ENCODE data around the gene GID4. TPM values are rescaled to one million over a fixed set of nuclear protein-coding genes. Genes with fewer than 3 reads are reported as not detected.
A peak's percentile ranks its signal among the peaks of the same experiment; 100 is the strongest.

GID4 gene
- total and polyA plus RNA-seq, 2 of the 13 experiments (the other 11 are each of a cell fraction or from before 2014, with no cell fraction given), result 4.3 to 6.1 TPM

GRCh38 chr17:18093616-18094408 lies 54.6 kb downstream of the GID4 start (continued):
- TF ChIP-seq ZNF800 (CRISPR knock-in tag; IDR thresholded peaks at IDR 0.05) (no peak), CC2D1A (CRISPR knock-in tag; IDR thresholded peaks at IDR 0.05) (no peak), KMT2A (CRISPR knock-in tag; IDR thresholded peaks at IDR 0.05) (0 out of 2 replicates have a peak, but pooled peaks have one; percentile 20), ARID2 (CRISPR knock-in tag; IDR thresholded peaks at IDR 0.05; ENCODE audit: borderline replicate concordance) (no peak), ZNF501 (CRISPR knock-in tag; IDR thresholded peaks at IDR 0.05) (no peak), ZNF607 (CRISPR knock-in tag; IDR thresholded peaks at IDR 0.05; ENCODE audit: borderline replicate concordance) (no peak), STAG1 (CRISPR knock-in tag; IDR thresholded peaks at IDR 0.05) (peak; percentile 37; the same call in 1 of the 2 replicates), ZNF281 (CRISPR knock-in tag; IDR thresholded peaks at IDR 0.05; ENCODE audit: borderline replicate concordance) (no peak), HMG20B (CRISPR knock-in tag; conservative IDR thresholded peaks at IDR 0.05) (no peak), SAFB2 (CRISPR knock-in tag; IDR thresholded peaks at IDR 0.05; ENCODE audit: borderline replicate concordance, low read depth) (no peak), HHEX (CRISPR knock-in tag; IDR thresholded peaks at IDR 0.05) (no peak), ZNF318 (CRISPR knock-in tag; IDR thresholded peaks at IDR 0.05) (no peak), SETDB1 (CRISPR knock-in tag; IDR thresholded peaks at IDR 0.05; ENCODE audit: borderline replicate concordance) (no peak), GATAD2A (CRISPR knock-in tag; IDR thresholded peaks at IDR 0.05) (0 out of 2 replicates have a peak, but pooled peaks have one; percentile 17), ZNF7 (CRISPR knock-in tag; IDR thresholded peaks at IDR 0.05) (no peak), RAD51 (IDR thresholded peaks at IDR 0.05; ENCODE audit: borderline replicate concordance) (no peak), SMARCC2 (IDR thresholded peaks at IDR 0.05) (no peak)

All from HepG2 (cell line).